HG03520 (cell line): ENCODE results near the gene CALU.

ENCODE experiments used
- ATAC-seq: cut with Tn5 transposase; IDR thresholded peaks from one replicate; pipeline ENCODE4 v1.9.1; 2021; ENCODE audit warnings: mild to moderate bottlenecking, moderate library complexity; ENCODE audit not compliant: unreplicated experiment

CALU gene

GRCh38 chr7:128783143-128783861 is 44.1 kb downstream of the CALU start:
- no peak for ATAC-seq

DNA sequence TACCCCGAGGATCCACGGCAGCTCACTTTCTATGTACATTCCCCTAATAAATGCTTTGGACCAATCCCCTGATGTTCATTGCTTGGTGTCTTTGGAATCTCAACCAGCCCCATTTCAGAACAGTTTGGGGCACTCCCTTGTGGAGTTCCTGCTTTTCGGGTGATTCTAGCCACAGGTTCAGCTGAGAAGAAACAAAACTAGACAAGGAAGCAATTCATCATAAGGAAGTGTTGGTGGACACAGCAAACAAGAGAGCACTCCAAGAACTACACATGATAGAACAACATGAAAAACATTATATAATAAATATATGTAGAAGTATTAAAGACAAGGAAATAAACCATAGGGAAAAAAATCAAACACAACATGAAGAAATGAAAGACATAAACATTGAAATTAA is 46.6 kb downstream of the CALU start:
- no peak for ATAC-seq

- ATAC-seq, result no peak
These were observed 49.6 kb downstream of the CALU start for GRCh38 chr7:128788446-128789412.

DNA sequence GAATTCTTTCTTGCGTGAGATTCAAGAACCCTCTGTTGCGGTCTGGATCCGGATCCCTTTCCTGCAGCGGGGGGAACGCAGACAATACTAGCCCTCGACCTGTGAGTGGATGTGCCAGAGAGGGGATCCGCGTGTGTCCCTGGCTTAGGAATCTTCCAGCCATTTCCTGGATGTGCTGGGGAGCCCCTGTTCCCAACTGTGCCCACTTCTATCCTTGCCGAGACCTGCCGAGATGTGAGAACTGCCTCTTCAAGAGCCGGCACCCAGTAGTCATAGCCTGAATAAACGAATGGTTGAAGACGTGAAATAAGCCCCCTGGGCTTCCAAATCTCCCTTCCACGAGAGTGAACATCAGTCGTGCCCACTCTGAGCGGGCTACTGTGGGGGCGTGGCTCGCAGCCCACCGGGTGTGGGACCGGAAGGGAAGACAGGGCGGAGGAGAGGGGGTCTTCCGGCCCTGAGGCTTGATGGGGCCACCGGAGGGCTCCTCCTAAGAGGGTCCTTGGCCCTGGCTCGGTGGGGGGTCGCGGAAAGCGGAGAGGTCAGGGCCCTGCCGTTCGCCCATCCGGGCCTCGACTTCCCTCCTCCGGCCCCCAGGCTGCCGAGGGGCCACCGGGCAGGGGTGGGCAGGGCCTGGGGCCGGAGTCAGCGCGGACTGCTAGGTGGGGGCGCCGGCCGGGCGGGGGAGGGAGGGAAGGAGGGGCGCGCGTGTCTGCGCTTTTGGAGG is 51.3 kb downstream of the CALU start:
- ATAC-seq, result peak; percentile 17

- ATAC-seq, result peak; percentile 73
These were observed 52.2 kb downstream of the CALU start, which contains the start of gene CCDC136 for GRCh38 chr7:128791121-128791971. CCDC136 (plus strand) TSS chr7:128791968; CDS start chr7:128792412, 444 bp downstream.

DNA sequence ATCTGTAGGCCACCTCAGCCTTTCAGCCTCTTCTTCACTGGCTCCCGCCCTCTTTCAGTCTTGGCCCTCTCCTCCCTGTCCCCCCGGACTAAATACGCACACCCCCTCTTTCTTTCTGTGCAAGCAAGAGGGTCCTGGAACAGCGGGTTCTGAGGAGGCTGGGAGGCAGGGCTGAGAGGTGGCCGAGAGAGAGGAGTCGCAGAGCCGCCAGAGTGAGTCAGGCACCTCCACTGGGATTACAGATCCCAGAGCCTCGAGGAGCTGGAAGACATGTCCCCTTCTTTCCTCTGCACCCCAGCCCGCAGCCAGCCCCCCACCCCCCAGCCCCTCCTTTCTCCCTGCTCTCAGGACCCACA is 52.8 kb downstream of the CALU start:
- ATAC-seq, result no peak

- no peak for ATAC-seq
These were observed 53.5 kb downstream of the CALU start for GRCh38 chr7:128792471-128793180.

DNA sequence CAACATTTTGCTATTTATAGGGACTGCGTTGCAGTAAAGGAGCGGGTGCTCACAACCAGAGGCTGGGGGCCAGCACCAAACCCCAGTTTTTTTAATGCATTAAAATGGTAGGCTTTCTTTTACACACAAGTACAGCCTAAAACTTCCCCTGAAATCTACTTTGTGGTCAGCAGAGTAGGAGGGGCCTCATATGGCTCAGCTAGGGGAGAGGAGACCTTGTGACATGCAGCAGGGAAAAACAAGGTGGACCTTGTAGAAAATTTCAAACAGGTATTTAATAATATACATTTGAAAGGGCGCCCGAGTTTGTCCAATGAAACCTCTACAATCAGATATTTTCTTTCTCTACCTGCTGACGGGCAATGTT is 54.0 kb downstream of the CALU start:
- ATAC-seq, result no peak

- no peak for ATAC-seq
These were observed 54.9 kb downstream of the CALU start for GRCh38 chr7:128794020-128794419.

DNA sequence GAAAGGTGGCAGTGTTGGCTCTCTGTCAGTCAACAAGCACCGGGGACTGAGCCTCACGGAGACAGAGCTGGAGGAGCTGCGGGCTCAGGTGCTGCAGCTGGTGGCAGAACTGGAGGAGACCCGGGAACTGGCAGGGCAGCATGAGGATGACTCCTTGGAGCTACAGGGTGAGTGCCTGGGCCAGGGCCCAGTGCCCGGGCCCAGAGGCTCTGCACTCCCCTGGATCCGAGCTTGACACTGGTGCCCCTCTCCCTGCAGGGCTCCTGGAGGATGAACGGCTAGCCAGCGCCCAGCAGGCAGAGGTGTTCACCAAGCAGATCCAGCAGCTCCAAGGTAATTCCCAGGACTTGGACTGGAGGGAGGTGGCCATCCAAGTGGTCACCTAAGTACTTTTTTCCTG is 55.3 kb downstream of the CALU start:
- ATAC-seq, result no peak

GRCh38 chr7:128795129-128795528 is 56.0 kb downstream of the CALU start:
- ATAC-seq, result no peak

DNA sequence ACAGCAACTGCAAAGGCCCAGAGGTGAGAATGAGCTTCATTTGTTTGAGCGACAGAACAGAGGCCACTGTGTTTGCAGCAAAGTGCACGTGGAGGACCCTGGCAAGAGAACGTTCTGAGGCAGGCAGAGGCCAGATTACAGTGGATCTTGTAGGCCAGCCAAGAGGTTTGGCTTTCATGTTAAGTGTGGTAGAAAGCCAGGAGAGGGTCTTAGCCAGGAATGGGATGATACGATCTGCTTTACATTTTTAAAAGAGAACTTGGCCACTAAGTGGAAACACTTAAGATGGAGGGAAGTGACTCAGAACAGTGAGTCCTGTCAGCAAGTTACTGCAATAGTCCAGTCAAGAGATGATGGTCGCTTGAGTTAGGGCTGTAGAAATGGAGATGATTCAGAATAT is 57.2 kb downstream of the CALU start:
- no peak for ATAC-seq

- no peak for ATAC-seq
These were observed 60.3 kb downstream of the CALU start for GRCh38 chr7:128799451-128799850.

- no peak for ATAC-seq
These were observed 61.4 kb downstream of the CALU start for GRCh38 chr7:128800567-128800966.

- ATAC-seq, result no peak
These were observed 61.8 kb downstream of the CALU start for GRCh38 chr7:128801003-128801402.

- no peak for ATAC-seq
These were observed 62.7 kb downstream of the CALU start for GRCh38 chr7:128801667-128802418.

DNA sequence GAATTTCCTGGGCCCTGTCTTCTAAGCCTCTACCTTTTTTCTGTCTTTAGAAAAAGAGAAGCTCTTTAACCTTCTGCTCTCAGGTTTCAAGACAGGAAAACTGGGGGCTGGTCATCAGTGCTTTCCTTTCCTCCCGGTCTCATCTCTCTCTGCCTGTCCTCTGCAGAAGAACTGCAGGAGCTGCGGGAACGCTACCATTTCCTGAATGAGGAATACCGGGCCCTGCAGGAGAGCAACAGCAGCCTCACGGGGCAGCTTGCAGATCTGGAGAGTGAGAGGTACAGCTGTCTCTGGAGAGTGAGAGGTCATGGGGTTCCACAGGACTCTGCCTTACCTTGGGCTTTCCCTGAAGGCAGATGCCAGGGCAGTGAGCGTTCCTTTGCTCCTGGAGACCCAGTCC is 65.3 kb downstream of the CALU start:
- ATAC-seq, result no peak

- ATAC-seq, result no peak
These were observed 66.1 kb downstream of the CALU start for GRCh38 chr7:128805225-128805624.

DNA sequence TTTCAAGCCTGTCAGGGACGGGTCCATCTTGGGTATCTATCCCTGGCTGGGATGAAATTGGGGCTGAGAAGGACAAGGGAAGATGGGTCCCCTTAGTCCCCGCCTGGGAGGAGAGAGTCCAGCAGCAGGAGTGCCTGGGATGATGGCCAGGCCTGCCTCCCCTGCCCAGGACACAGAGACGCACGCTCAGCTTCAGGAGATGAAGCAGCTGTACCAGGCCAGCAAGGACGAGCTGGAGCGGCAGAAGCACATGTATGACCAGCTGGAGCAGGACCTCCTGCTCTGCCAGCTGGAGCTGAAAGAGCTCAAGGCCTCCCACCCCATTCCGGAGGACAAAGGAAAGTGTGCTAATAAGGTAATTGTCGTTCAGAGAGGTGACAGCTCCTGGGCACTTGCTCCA is 68.0 kb downstream of the CALU start:
- ATAC-seq, result no peak
